ACHN (cell line): ENCODE data around the gene CSF3R.
"Not testable (repeated sequence)": the region's sequence is repeated elsewhere in the genome, so short reads cannot be mapped to it uniquely, and the experiment has no call there.

ENCODE experiments used
- DNase-seq: peaks from one replicate; pipeline ENCODE4 v3.0.0-alpha.2; 2015
- in situ Hi-C: cut with HindIII; loops from 2 replicates; pipeline ENCODE4 v1.10.0; 2017; ENCODE audit warnings: low sequenced_read_pairs, low pct_ligation_motif_present, low pct_unique_long_range_greater_than_20kb

Gene CSF3R

GRCh38 chr1:36487906-36488305 lies 5.2 kb upstream of the CSF3R start:
- in situ Hi-C loops, result no loop called here
- DNase-seq, result no peak

GRCh38 chr1:36487336-36487725 lies 4.6 kb upstream of the CSF3R start:
- DNase-seq, in situ Hi-C loops: not testable (repeated sequence)

- in situ Hi-C loops, result no loop called here
- no peak for DNase-seq
These were observed 4.0 kb upstream of the CSF3R start for GRCh38 chr1:36486439-36487335.

- in situ Hi-C loops, result no loop called here
- no peak for DNase-seq
These were observed 3.4 kb upstream of the CSF3R start for GRCh38 chr1:36486093-36486438.

GRCh38 chr1:36484099-36484498 lies 1.4 kb upstream of the CSF3R start:
- in situ Hi-C loops, result no loop called here
- no peak for DNase-seq

GRCh38 chr1:36481771-36482723 lies 666 bp downstream of the CSF3R start:
- no peak for DNase-seq
- in situ Hi-C loops, result no loop called here

- no peak for DNase-seq
- in situ Hi-C loops, result no loop called here
These were observed 1.6 kb downstream of the CSF3R start for GRCh38 chr1:36481091-36481490.

GRCh38 chr1:36480161-36480560 lies 2.6 kb downstream of the CSF3R start:
- DNase-seq, result no peak
- in situ Hi-C loops, result no loop called here

GRCh38 chr1:36479505-36480051 lies 3.1 kb downstream of the CSF3R start:
- in situ Hi-C loops, result no loop called here
- no peak for DNase-seq

- DNase-seq, in situ Hi-C loops: not testable (repeated sequence)
These were observed 5.1 kb downstream of the CSF3R start for GRCh38 chr1:36477615-36478014.

GRCh38 chr1:36476945-36477344 lies 5.8 kb downstream of the CSF3R start:
- in situ Hi-C loops, result no loop called here
- no peak for DNase-seq

GRCh38 chr1:36475910-36476604 lies 6.7 kb downstream of the CSF3R start:
- in situ Hi-C loops, result no loop called here
- no peak for DNase-seq

GRCh38 chr1:36475341-36475740 lies 7.4 kb downstream of the CSF3R start:
- in situ Hi-C loops, result no loop called here
- no peak for DNase-seq

- no peak for DNase-seq
- in situ Hi-C loops, result no loop called here
These were observed 10.1 kb downstream of the CSF3R start for GRCh38 chr1:36472656-36473055.

- in situ Hi-C loops, result no loop called here
These were observed 10.7 kb downstream of the CSF3R start for GRCh38 chr1:36471830-36472641.

GRCh38 chr1:36469163-36469562 lies 13.6 kb downstream of the CSF3R start:
- in situ Hi-C loops, result no loop called here
- DNase-seq, result no peak

More at GRCh38 chr1:36471830-36472641, 10.7 kb downstream of the CSF3R start:
- no peak for DNase-seq

GRCh38 chr1:36467700-36468455 lies 14.8 kb downstream of the CSF3R start:
- in situ Hi-C loops, result no loop called here
- DNase-seq, result no peak
